Osteoblast (primary cell): ENCODE data around the gene VPS37C. TPM values are rescaled to one million over a fixed set of nuclear protein-coding genes. Genes with fewer than 3 reads are reported as not detected.
A peak's percentile ranks its signal among the peaks of the same experiment; 100 is the strongest.

Experiments
- DNase-seq: peaks from one replicate; pipeline ENCODE4 v3.0.0; 2011; ENCODE audit warnings: low spot score, mixed read lengths; ENCODE audit not compliant: insufficient read length; ENCODE audit errors: missing footprints
- H2AFZ ChIP-seq: 2 replicates; pipeline ENCODE4 v1.6.0; 2011; ENCODE audit warnings: mild to moderate bottlenecking, low read length
- H3K27ac ChIP-seq: 2 replicates; pipeline ENCODE4 v1.5.1; 2011; ENCODE audit warnings: mild to moderate bottlenecking, low read depth, low read length, moderate library complexity
- H3K27me3 ChIP-seq: 2 replicates; pipeline ENCODE4 v1.6.0; 2012; ENCODE audit warnings: mild to moderate bottlenecking, control low read depth, inconsistent platforms, low read length, moderate library complexity; ENCODE audit not compliant: insufficient read depth
- H3K36me3 ChIP-seq: 2 replicates; pipeline ENCODE4 v1.5.1; 2011; ENCODE audit warnings: mild to moderate bottlenecking, low read length, control low read depth, moderate library complexity; ENCODE audit not compliant: insufficient read depth
- H3K4me1 ChIP-seq: 2 replicates; pipeline ENCODE4 v1.5.1; 2011; ENCODE audit warnings: mild to moderate bottlenecking, low read length, control low read depth, moderate library complexity; ENCODE audit not compliant: insufficient read depth
- H3K4me2 ChIP-seq: 2 replicates; pipeline ENCODE4 v1.6.0; 2011; ENCODE audit warnings: mild to moderate bottlenecking, low read length; ENCODE audit not compliant: insufficient read depth
- H3K4me3 ChIP-seq: fragments of 200-600 bp; sonication (generic); 3 replicates; pipeline ENCODE4 v1.5.1; 2012; ENCODE audit warnings: mild to moderate bottlenecking, low read length, inconsistent platforms; ENCODE audit not compliant: insufficient read depth
- H3K79me2 ChIP-seq: 2 replicates; pipeline ENCODE4 v1.6.0; 2012; ENCODE audit warnings: mild to moderate bottlenecking, low read length, control low read depth, inconsistent platforms; ENCODE audit not compliant: insufficient read depth
- H3K9me3 ChIP-seq: 2 replicates; pipeline ENCODE4 v1.5.1; 2011; ENCODE audit warnings: low read depth, low read length, control low read depth
- H4K20me1 ChIP-seq: 2 replicates; pipeline ENCODE4 v1.6.0; 2012; ENCODE audit warnings: mild to moderate bottlenecking, low read length, control low read depth; ENCODE audit not compliant: insufficient read depth
- CTCF ChIP-seq: IDR thresholded peaks from 2 replicates; pipeline ENCODE4 v1.5.1; 2011; ENCODE audit warnings: mild to moderate bottlenecking, low read depth, low read length, moderate library complexity; ENCODE audit errors: extremely low read depth
- total RNA-seq: library from RNA; depleted of rRNA; stranded (reverse); fragments of >200 nt; gene quantifications from 2 replicates; pipeline ENCODE4 v1.2.3, GENCODE V29; 2012

VPS37C gene
- total RNA-seq, 1 donor = 19.2 TPM

DNA sequence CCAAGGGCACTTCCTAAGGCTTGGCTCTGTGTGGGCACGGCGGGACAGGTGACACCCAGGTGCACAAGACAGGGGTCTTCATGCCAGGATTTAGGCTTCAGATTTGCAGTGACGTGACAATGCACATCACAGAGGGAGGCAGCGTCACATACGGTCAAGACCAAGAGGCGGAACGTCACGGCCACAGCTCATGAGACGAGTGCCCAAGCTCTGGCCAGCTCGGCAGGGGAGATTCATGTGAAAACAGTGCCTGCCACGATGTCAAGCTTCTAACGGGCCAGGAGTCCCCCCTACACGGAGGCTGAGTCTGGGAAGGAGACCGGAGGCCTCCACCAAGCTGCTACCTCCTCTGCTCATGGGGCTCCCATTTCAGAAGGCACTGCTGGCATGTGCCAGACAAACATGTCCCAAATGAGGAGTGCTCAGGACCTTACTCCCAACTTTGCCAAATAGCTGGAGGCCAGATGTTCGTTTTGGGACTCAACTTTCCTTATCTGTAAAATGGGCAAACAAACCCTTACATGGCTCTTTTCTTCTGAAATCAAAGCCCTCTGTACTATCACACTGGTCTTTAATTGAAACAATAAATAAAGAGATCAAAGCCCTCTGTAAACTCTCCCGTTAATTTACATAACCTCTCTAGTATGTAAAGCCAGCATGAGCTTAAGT lies 16.6 kb downstream of the VPS37C start:
- no peak for DNase-seq
- Histone ChIP-seq H2AFZ (no peak overlapping the region), H3K4me2 (no peak overlapping the region), H3K36me3 (peaks cover 3% of the 10 kb centered on the region), H3K4me1 (peaks cover 18% of the 10 kb centered on the region), H3K9me3 (no peaks in the 10 kb centered on the region), H3K27me3 (no peaks in the 10 kb centered on the region), H4K20me1 (peaks cover 61% of the 10 kb centered on the region), H3K79me2 (peaks cover 83% of the 10 kb centered on the region), H3K4me3 (no peak overlapping the region), H3K27ac (no peak overlapping the region)
- TF ChIP-seq CTCF = no peak

DNA sequence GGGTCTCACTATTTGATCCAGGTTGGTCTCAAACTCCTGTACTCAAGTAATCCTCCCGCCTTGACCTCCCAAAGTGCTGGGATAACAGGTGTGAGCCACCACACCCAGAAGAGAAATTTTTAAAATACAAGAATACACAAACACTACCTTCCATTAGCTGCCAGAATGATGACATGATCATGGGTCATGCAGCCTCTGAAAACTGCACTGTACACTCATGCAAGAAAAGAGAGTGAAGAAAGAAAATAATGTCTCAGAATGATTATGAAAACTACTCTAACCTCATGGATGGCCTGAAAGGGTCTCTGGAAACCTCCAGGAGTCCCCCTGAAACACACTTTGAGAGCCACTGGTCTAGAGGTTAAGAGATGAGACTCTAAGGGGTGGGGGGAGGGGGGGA lies 18.8 kb downstream of the VPS37C start:
- no peaks in the 10 kb centered on the region for H3K27me3 ChIP-seq
- peaks cover 71% of the 10 kb centered on the region for H3K79me2 ChIP-seq
- peaks cover 9% of the 10 kb centered on the region for H3K36me3 ChIP-seq
- peaks cover 32% of the 10 kb centered on the region for H3K4me1 ChIP-seq
- H4K20me1 ChIP-seq = peaks cover 62% of the 10 kb centered on the region
- no peak for TF ChIP-seq CTCF
- no peak overlapping the region for H3K4me3 ChIP-seq
- H3K27ac ChIP-seq = no peak overlapping the region
- H3K9me3 ChIP-seq = no peaks in the 10 kb centered on the region
- H3K4me2 ChIP-seq = no peak overlapping the region
- peak; percentile 78 for DNase-seq
- H2AFZ ChIP-seq = no peak overlapping the region

DNA sequence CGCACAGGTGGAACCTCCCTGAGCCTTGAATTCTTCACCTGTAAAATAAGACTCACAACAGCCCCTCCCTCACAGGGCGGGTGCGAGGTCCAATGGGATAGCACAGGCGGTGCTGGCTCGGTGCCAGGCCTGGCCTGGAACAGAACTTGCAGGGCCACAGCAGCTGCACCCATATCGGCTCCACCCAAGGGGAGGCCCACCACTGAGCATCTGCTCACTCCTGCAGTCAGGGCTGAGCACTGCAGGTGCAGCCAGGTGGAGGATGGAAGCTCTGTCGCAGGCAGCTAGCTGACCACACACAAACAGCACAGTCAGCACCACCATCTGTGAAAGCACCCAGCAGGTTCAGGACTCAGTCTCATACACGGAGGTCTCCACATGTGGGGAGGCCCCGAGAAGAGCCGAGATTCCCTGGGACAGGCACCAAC lies 19.6 kb downstream of the VPS37C start:
- DNase-seq = no peak
- Histone ChIP-seq H3K4me3 (no peak overlapping the region), H3K36me3 (peaks cover 14% of the 10 kb centered on the region), H3K79me2 (peaks cover 68% of the 10 kb centered on the region), H3K9me3 (no peaks in the 10 kb centered on the region), H3K4me1 (peaks cover 32% of the 10 kb centered on the region), H3K27ac (no peak overlapping the region), H3K4me2 (no peak overlapping the region), H2AFZ (no peak overlapping the region), H3K27me3 (no peaks in the 10 kb centered on the region), H4K20me1 (peaks cover 68% of the 10 kb centered on the region)
- TF ChIP-seq CTCF = no peak

GRCh38 chr11:61140416-61140815 lies 20.8 kb downstream of the VPS37C start:
- H4K20me1 ChIP-seq = peaks cover 58% of the 10 kb centered on the region
- no peak for TF ChIP-seq CTCF
- no peak overlapping the region for H3K4me3 ChIP-seq
- no peaks in the 10 kb centered on the region for H3K27me3 ChIP-seq
- H3K4me2 ChIP-seq = no peak overlapping the region
- peaks cover 14% of the 10 kb centered on the region for H3K36me3 ChIP-seq
- H3K79me2 ChIP-seq = peaks cover 56% of the 10 kb centered on the region
- H3K4me1 ChIP-seq = peaks cover 32% of the 10 kb centered on the region
- H3K27ac ChIP-seq = no peak overlapping the region
- H2AFZ ChIP-seq = no peak overlapping the region
- no peak for DNase-seq
- H3K9me3 ChIP-seq = no peaks in the 10 kb centered on the region
